Prostate gland (tissue), 2 donors: ENCODE data around the gene GRIN1.

Experiments
- CTCF ChIP-seq, 4 experiments: fragments of 200-600 bp in 2 of 4; fragments of 450-650 bp in 2 of 4; sonication (generic) in 2 of 4; IDR thresholded peaks; 1 replicate in 3 of 4; 2 replicates in 1 of 4; pipeline ENCODE4 v1.5.1; 2016 to 2019; ENCODE audit warnings: antibody characterized with exemption in 4 of 4, mild to moderate bottlenecking in 2 of 4, moderate library complexity in 2 of 4
- POLR2A ChIP-seq: fragments of 450-650 bp; IDR thresholded peaks from one replicate; pipeline ENCODE4 v1.6.1; 2016; ENCODE audit warnings: antibody characterized with exemption, mild to moderate bottlenecking
- POLR2AphosphoS5 ChIP-seq: sonication (generic); formaldehyde crosslinking; IDR thresholded peaks from one replicate; pipeline ENCODE4 v1.6.1; 2017; ENCODE audit warnings: antibody characterized with exemption

- TF ChIP-seq CTCF (IDR thresholded peaks at IDR 0.05) (no peak), POLR2A (no peak), POLR2AphosphoS5 (no peak)
These were observed 49.6 kb upstream of the GRIN1 start for GRCh38 chr9:137089232-137089947.
